GM19025 (cell line): ENCODE data around the gene CCDC154.
"Not testable (repeated sequence)": the region's sequence is repeated elsewhere in the genome, so short reads cannot be mapped to it uniquely, and the experiment has no call there.

Experiments
- ATAC-seq: cut with Tn5 transposase; IDR thresholded peaks from one replicate; pipeline ENCODE4 v1.9.1; 2021; ENCODE audit warnings: mild to moderate bottlenecking, low read depth, moderate library complexity; ENCODE audit not compliant: unreplicated experiment

The CCDC154 gene, protein sequence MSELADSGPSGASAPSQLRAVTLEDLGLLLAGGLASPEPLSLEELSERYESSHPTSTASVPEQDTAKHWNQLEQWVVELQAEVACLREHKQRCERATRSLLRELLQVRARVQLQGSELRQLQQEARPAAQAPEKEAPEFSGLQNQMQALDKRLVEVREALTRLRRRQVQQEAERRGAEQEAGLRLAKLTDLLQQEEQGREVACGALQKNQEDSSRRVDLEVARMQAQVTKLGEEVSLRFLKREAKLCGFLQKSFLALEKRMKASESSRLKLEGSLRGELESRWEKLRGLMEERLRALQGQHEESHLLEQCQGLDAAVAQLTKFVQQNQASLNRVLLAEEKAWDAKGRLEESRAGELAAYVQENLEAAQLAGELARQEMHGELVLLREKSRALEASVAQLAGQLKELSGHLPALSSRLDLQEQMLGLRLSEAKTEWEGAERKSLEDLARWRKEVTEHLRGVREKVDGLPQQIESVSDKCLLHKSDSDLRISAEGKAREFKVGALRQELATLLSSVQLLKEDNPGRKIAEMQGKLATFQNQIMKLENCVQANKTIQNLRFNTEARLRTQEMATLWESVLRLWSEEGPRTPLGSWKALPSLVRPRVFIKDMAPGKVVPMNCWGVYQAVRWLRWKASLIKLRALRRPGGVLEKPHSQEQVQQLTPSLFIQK

DNA sequence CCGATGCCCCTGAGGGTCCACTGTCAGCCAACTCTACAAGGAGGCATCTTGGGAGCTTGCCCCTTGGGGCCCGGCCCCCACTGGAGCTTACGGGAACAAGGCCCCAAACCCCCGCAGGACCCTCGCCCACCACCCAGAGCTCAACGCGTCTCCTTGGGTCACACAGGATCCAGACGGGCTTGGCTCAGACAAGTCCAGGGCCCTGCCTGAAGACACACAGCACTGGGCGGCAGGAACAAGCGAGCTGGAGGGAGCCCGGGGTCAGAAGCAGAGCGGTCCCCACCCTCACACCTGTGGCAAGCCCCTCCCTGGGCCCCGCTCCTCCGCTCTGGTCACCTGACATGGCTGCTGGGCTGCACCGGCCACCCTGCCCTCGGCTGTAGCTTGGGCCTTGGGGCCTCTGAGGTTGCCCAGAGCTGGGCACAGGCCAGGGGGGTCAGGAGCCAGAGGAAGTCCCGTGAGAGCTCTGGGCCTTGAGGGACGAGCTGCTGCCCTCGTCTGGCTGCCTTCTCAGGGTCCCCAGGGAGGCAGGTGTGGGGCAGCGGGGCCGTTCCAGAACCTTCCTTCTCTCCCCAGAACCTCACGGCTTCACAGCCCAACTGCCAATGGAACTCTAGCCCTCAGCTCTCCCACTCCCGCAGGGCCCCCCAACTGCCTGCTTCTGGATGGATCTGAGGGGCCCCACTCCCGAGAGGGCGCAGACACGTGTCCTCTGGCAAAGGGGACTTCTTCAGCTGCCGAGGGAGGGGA is at the start of gene CCDC154:
Gene CCDC154 (minus strand): TSS at position 577 of the 750 bp plus-strand sequence. CDS start 234 bp downstream, at position 343.
- ATAC-seq = no peak

GRCh38 chr16:1493746-1494094 is 49.4 kb upstream of the CCDC154 start:
- ATAC-seq = no peak

DNA sequence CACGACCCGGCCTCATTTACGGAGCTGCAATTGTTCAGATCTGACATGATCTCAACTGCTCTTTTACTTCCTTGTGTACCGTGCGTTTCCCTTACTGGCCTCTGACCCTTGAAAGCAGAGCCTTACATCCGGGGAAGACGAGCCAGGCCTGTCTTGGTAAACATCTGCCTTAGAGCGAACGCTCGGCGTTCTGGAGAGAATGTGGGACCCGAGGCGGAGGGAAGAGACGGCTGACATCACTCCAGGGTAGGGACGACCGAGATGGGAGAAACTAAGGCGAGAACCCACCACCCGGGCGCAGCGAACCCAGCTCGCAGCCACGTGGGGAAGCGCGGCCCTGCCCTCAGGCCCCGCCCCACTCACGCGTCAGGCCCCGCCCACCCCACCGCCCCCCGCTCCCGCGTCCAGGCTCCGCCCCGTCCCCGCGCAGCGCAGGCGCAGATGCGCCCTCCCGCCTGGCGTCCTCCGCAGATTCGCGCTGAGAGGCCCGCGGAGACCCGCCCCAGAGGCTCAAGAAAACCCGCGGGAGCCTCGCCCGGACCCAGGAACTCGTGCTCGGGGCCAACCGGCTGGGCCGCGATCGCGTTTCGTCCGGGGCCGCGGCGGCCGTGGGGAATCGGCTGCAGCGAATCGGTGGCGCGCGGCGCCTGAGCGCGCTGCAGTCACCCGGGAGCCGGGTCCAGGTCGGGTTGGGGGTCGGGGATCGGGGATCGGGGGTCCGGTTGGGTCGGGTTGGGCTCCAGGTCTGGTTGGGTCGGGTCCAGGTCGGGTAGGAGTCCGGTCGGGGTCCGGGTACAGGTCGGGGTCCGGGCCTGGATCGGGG is 48.8 kb upstream of the CCDC154 start, which contains the start of gene TELO2:
Gene TELO2 (plus strand): TSS at position 438 of the 823 bp plus-strand sequence. CDS start 922 bp downstream, outside the sequence.
- ATAC-seq = peak; percentile 63

DNA sequence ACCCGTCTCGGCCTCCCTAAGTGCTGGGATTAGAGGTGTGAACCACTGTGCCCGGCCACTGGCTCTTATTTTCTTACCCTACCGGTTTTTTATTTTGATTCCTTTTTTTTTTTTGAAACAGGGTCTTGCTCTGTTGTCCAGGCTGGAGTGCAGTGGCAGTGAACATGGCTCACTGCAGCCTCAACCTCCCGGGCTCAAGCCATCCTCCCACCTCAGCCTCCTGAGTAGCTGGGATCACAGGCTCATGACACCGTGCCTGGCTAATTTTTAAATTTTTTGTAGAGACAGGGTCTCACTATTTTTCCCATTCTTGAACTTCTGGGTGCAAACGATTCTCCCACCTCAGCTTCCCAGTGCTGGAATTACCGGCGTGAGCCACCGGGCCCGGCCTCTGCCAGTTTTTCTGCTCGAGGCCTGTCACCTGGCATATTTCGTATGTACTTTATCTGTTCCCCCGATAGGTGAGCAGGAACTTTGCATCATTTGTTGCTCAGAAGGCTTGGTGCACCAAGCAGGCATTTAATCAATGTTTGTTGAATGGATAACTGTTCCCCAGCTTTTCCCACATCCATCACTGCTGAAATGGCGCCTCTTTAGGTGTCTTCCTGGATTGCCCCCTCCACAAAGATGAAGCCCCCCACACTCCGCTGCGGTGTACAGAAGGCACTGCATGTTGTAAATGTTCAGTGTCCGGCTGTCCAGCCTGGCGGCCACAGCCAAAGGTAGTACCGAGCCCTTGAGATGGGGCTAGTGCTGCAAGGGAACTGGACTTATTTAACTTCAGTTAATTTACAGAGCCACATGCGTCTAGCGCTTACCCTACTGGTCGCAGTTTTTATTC is 47.9 kb upstream of the CCDC154 start:
- ATAC-seq = no peak

DNA sequence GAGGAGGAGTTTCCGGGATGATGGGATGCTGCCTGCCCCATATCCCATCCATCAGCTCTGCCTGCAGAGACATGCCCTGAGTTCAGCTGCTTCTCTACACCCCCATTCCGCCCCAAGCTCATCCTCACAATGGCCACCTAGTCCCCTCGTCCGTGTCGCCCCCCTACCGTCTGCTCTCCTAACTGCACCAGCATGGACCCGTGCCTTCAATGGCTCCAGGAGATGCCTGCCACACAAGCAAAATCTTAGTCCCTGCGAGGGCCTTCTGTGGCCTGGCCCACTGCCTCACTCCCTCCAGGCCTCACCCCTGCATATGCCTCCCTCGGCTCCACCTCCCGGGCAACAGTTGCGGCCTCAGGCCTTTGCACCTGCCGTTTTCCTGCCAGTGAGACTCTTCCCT is 47.0 kb upstream of the CCDC154 start:
- ATAC-seq = no peak

- ATAC-seq = no peak
These were observed 44.7 kb upstream of the CCDC154 start for GRCh38 chr16:1489077-1489476.

DNA sequence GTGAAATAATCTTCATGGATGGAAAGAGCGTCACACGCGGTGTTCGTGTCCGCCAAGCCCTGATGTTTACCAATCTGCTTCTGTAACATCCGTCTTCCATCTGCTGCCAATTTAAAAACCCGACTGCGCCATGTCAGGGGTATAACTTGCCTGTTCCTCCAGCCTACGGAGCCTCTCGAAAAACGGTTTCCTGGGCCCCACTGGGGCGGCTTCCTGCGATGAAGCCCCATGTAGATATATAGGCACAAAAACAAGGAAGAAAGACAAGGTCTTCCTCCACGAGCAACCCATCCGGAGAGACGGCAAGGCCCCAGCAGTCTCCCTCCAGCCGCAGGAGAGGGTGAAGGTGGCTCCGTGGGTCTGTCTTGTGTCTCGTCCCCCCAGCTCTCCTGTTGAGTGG is 44.3 kb upstream of the CCDC154 start, which contains the start of gene PTX4:
Gene PTX4 (minus strand): TSS at position 326 of the 400 bp plus-strand sequence. CDS start 35 bp downstream, at position 291.
- ATAC-seq = no peak

GRCh38 chr16:1488054-1488601 is 43.8 kb upstream of the CCDC154 start:
- no peak for ATAC-seq

GRCh38 chr16:1487395-1488053 is 43.2 kb upstream of the CCDC154 start:
- ATAC-seq = no peak

DNA sequence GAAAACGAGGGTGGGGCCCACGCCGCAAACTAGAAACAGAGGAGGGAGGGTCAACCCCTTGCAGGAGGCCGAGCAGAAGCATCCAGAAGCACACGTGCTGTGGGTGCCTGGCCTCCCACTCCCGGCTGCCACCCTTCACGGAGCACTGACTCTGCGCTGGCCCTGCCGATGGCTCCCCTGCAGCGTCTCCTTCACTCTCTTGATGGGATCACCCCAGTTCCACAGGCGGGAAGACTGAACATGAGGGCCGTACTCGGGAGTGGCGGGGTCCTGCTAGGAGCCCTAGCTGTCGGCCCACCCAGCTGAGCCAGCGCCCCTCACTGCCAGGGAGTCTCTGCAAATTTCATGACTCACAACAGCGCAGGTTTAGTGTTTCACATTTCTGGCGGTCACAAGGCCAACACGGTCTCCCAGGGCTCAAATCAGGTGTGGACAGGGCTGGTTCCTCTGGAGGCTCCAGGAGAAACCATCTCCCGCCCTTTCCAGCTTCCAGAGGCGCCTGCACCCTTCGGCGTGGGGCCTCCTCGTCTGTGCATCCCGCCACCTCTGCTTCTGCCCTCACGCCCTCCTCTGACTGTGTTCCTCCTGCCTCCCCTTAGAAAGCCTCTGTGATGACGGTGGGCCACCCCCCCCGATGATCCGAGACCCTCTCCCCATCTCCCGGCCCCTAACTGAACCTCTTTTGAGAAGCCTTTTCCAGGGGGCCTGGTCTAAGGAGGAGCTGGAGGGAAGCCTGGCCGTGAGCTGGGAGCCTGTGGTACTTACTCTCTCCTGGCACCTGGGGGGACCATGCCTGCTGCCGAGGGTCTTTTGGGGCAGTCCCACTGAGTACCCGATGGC is 42.4 kb upstream of the CCDC154 start:
- ATAC-seq = no peak

GRCh38 chr16:1485847-1486496 is 41.6 kb upstream of the CCDC154 start:
- ATAC-seq = no peak

DNA sequence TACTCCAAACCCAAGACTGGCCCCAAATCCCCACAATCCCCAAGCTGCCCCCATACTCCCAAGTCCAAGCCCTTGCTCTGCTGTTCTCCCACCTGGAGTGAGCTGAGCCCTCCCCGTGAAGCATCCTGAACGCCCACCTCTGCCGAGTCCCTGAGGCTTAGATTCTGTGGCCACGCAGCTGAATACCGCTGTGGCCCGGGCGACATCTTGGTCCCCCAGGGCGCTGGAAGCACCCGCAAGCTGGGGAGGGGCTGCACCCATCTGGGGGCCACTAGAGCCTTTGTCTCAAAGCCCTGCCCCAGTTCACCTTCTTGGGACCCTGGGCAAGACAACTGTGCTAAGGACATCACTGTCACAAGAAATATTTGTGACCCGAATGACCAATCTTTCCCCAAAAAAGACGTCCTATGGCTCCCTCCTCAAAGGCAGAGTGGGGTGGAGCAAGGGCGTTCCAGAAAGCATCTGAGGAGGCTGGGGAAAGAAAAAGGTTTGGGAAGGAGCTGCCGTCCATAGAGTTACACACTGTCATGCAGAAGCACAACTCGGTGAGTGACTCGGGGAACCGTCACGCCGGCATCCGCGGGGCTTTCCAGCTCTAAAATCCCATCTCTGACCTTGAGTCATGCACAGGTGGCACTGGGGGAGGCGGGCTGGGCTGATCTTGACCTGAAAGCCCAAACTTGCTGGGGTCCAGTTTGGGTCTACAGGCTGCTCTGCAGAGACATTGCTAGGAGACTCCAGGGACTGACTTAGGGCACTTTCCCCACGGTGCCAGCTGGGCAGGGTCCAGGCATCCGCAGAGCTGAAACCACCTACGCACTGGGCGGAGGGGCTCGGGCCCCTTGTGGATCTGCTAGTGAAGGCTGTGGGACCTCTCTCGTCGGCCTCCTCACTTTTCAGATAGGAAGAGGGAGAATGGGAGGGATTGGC is 37.8 kb upstream of the CCDC154 start:
- no peak for ATAC-seq

DNA sequence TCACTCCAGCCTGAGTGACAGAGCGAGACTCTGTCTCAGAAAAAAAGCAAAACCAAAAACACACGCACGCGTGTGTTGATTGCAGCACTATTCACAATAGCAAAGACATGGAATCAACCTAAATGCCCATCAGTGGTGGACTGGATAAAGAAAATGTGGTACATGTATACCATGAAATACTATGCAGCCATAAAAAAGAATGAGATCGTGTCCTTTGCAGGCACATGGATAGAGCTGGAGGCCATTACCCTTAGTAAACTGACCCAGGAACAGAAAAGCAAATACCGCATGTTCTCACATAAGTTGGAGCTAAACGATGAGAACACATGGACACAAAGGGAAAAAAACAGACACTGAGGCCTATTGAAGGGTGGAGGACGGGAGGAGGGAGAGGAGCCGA is 34.6 kb upstream of the CCDC154 start:
- not testable (repeated sequence) for ATAC-seq

GRCh38 chr16:1477033-1477432 is 32.7 kb upstream of the CCDC154 start:
- ATAC-seq = no peak

DNA sequence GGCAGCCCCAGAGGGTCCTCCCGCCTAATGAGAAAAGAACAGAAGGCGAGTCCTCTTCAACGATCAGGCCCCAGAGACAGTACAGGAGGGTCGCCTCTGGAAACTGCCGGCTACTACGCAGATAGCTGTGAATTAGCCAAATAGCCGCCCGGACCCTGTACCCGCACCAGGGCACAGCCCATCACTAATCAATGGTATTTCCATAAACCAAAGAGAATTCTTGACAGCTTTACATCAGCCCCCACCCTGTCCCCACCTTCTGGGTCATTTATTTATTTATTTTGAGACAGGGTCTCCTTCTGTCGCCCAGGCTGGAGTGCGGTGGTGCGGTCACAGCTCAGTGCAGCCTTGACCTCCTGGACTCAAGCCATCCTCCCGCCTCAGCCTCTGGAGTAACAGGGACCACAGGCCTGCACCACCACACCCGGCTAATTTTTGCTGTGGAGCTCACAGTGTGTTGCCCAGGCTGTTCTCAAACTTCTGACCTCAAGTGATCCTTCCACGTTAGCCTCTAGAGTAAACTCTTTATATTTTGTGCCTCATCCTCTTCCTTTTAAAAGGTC is 31.3 kb upstream of the CCDC154 start:
- no peak for ATAC-seq
